ENCODE data around the gene RBMS1. TPM values are rescaled to one million over a fixed set of nuclear protein-coding genes. Genes with fewer than 3 reads are reported as not detected.
A peak's percentile ranks its signal among the peaks of the same experiment; 100 is the strongest.
"Not testable (repeated sequence)": the region's sequence is repeated elsewhere in the genome, so short reads cannot be mapped to it uniquely, and the experiment has no call there.

RBMS1 gene
- total RNA-seq, 1 donor from 2014 or later, result 51.1 TPM

GRCh38 chr2:160454070-160454797 is 39.4 kb downstream of the RBMS1 start:
- intact Hi-C loops (cut with DNase I), result no loop called here
- peaks cover 0 to 17% of the 10 kb centered on the region in 2 donors for H3K4me1 ChIP-seq
- H3K9me3 ChIP-seq, result no peaks in the 10 kb centered on the region
- H3K36me3 ChIP-seq, result no peaks in the 10 kb centered on the region
- no peaks in the 10 kb centered on the region for H3K27me3 ChIP-seq
- DNase-seq (ENCODE audit: low spot score in 2 of 2), result no peak
- no peak overlapping the region for H3K4me3 ChIP-seq
- no peak overlapping the region for H3K27ac ChIP-seq
- TF ChIP-seq CTCF (IDR thresholded peaks at IDR 0.05), result no peak

GRCh38 chr2:160453111-160453820 is 40.3 kb downstream of the RBMS1 start:
- intact Hi-C loops (cut with DNase I), result no loop called here

GRCh38 chr2:160450486-160450885 is 43.1 kb downstream of the RBMS1 start:
- H3K27ac ChIP-seq, result no peak overlapping the region
- H3K9me3 ChIP-seq, result no peaks in the 10 kb centered on the region
- H3K4me1 ChIP-seq, result peaks cover 0 to 9% of the 10 kb centered on the region in 2 donors
- DNase-seq (ENCODE audit: low spot score in 2 of 2), result no peak
- H3K4me3 ChIP-seq, result no peak overlapping the region
- H3K36me3 ChIP-seq, result no peaks in the 10 kb centered on the region
- H3K27me3 ChIP-seq, result no peaks in the 10 kb centered on the region
- TF ChIP-seq CTCF (IDR thresholded peaks at IDR 0.05), result no peak
- intact Hi-C loops (cut with DNase I), result no loop called here

More at GRCh38 chr2:160453111-160453820, 40.3 kb downstream of the RBMS1 start:
- H3K36me3 ChIP-seq, result no peaks in the 10 kb centered on the region
- H3K4me1 ChIP-seq, result peaks cover 0 to 17% of the 10 kb centered on the region in 2 donors
- no peak for TF ChIP-seq CTCF (IDR thresholded peaks at IDR 0.05)
- no peak for DNase-seq (ENCODE audit: low spot score in 2 of 2)
- no peaks in the 10 kb centered on the region for H3K27me3 ChIP-seq
- H3K4me3 ChIP-seq, result no peak overlapping the region
- H3K9me3 ChIP-seq, result no peaks in the 10 kb centered on the region
- no peak overlapping the region for H3K27ac ChIP-seq

GRCh38 chr2:160448821-160449220 is 44.8 kb downstream of the RBMS1 start:
- DNase-seq (ENCODE audit: low spot score in 2 of 2); H3K4me1 ChIP-seq; H3K27me3 ChIP-seq; H3K36me3 ChIP-seq; H3K9me3 ChIP-seq; H3K27ac ChIP-seq; H3K4me3 ChIP-seq; intact Hi-C loops (cut with DNase I): not testable (repeated sequence)

- Histone ChIP-seq H3K27ac (no peak overlapping the region), H3K4me1 (peaks cover 0 to 21% of the 10 kb centered on the region in 2 donors), H3K4me3 (no peak overlapping the region), H3K36me3 (no peaks in the 10 kb centered on the region), H3K27me3 (no peaks in the 10 kb centered on the region), H3K9me3 (no peaks in the 10 kb centered on the region)
- TF ChIP-seq CTCF (IDR thresholded peaks at IDR 0.05), result no peak
- no peak for DNase-seq (ENCODE audit: low spot score in 2 of 2)
- intact Hi-C loops (cut with DNase I), result no loop called here
Measured at GRCh38 chr2:160445673-160446072, 47.9 kb downstream of the RBMS1 start.

GRCh38 chr2:160442603-160443002 is 51.0 kb downstream of the RBMS1 start:
- H3K27me3 ChIP-seq, result no peaks in the 10 kb centered on the region
- DNase-seq (ENCODE audit: low spot score in 2 of 2), result no peak
- no peaks in the 10 kb centered on the region for H3K9me3 ChIP-seq
- no peak overlapping the region for H3K4me3 ChIP-seq
- intact Hi-C loops (cut with DNase I), result no loop called here
- peaks cover 0 to 21% of the 10 kb centered on the region in 2 donors for H3K4me1 ChIP-seq
- no peaks in the 10 kb centered on the region for H3K36me3 ChIP-seq
- peak overlapping the region; percentile 57 to 67 for H3K27ac ChIP-seq
- TF ChIP-seq CTCF (IDR thresholded peaks at IDR 0.05), result no peak
